Activated CD4-positive, CD25-positive, alpha-beta regulatory T cell treated with anti-CD3 and anti-CD28 coated beads, Interleukin-2, amount 50 U/mL, for 16 hours (primary cell): ENCODE data around the gene MYL4.
"Not testable (repeated sequence)": the region's sequence is repeated elsewhere in the genome, so short reads cannot be mapped to it uniquely, and the experiment has no call there.

Source experiments
- DNase-seq: peaks from one replicate; pipeline ENCODE4 v3.0.0-alpha.2; 2020; ENCODE audit warnings: low read depth, low spot score

Gene MYL4

GRCh38 chr17:47208744-47209488 lies at the start of gene MYL4:
TSS of gene MYL4 (plus strand) at chr17:47209348. CDS start at chr17:47209423, 75 bp downstream.
- no peak for DNase-seq

- DNase-seq = no peak
These were observed 47.0 kb upstream of the MYL4 start for GRCh38 chr17:47162013-47162622.

GRCh38 chr17:47164263-47164662 lies 44.9 kb upstream of the MYL4 start:
- no peak for DNase-seq

GRCh38 chr17:47165137-47165536 lies 44.0 kb upstream of the MYL4 start:
- no peak for DNase-seq

- DNase-seq = not testable (repeated sequence)
These were observed 42.3 kb upstream of the MYL4 start for GRCh38 chr17:47166854-47167253.

GRCh38 chr17:47168896-47169295 lies 40.3 kb upstream of the MYL4 start:
- not testable (repeated sequence) for DNase-seq

GRCh38 chr17:47170710-47171109 lies 38.4 kb upstream of the MYL4 start:
- no peak for DNase-seq

- DNase-seq = no peak
These were observed 36.2 kb upstream of the MYL4 start for GRCh38 chr17:47172696-47173565.

- DNase-seq = not testable (repeated sequence)
These were observed 34.3 kb upstream of the MYL4 start for GRCh38 chr17:47174823-47175222.

GRCh38 chr17:47176389-47176826 lies 32.7 kb upstream of the MYL4 start:
- DNase-seq = no peak

GRCh38 chr17:47177261-47177660 lies 31.9 kb upstream of the MYL4 start:
- no peak for DNase-seq

- DNase-seq = no peak
These were observed 30.0 kb upstream of the MYL4 start for GRCh38 chr17:47179141-47179540.

- DNase-seq = no peak
These were observed 28.8 kb upstream of the MYL4 start for GRCh38 chr17:47180337-47180736.

- not testable (repeated sequence) for DNase-seq
These were observed 28.2 kb upstream of the MYL4 start for GRCh38 chr17:47180988-47181387.

- no peak for DNase-seq
These were observed 24.5 kb upstream of the MYL4 start for GRCh38 chr17:47184681-47185080.

- no peak for DNase-seq
These were observed 20.8 kb upstream of the MYL4 start for GRCh38 chr17:47188271-47188875.

- DNase-seq = peak; percentile 98
These were observed 20.0 kb upstream of the MYL4 start, which contains the start of gene CDC27 for GRCh38 chr17:47188876-47189731. TSS of gene CDC27 (minus strand) at chr17:47189295. CDS start at chr17:47189172, 123 bp downstream.

- DNase-seq = no peak
These were observed 19.4 kb upstream of the MYL4 start for GRCh38 chr17:47189732-47190237.

GRCh38 chr17:47190243-47190642 lies 18.9 kb upstream of the MYL4 start:
- DNase-seq = no peak

GRCh38 chr17:47190770-47191169 lies 18.4 kb upstream of the MYL4 start:
- no peak for DNase-seq

- no peak for DNase-seq
These were observed 16.6 kb upstream of the MYL4 start for GRCh38 chr17:47192554-47192953.
